ENCODE data around the gene RAD51B.
"Not testable (repeated sequence)": the region's sequence is repeated elsewhere in the genome, so short reads cannot be mapped to it uniquely, and the experiment has no call there.

Gene RAD51B

DNA sequence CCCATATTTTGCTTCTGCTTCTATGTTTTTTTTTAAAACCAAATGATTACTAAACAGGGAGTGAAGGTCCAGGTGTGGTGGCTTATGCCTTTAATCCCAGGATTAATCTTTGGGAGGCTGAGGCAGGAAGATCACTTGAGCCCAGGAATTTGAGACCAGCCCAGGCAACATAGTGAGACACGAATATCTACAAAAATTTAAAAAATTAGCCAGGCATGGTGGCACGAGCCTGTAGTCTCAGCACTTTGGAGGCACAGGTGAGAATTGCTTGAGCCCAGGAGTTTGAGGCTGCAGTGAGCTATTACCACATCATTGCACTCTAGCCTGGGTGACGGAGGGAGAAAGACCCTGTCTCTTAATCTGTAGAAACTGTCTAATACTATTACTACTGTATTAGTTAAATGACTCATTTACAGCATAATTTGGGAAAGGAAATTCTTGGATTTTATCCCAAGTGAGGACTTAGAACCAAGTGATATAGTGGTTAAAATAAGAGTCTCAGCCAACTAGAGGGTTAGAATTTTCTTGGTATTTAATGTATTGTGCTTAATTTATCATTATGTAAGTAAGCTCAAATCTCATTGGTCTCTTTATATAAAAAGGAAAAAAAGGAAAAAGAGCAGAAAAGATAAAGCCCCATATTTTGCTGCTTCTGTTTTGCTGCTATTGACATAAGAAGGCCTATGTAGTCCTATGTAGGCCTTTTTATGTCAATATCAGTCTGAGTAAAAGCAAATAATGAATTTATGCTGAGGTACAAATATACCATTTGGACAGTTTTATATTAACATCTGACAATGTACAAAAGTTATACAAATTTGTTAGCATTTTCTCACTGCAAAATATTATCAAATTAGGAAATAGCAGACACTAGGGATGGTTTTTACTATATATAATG, 163.4 kb downstream of the RAD51B start:
- DNase-seq (ENCODE audit: low read depth in 2 of 2) = no peak

DNA sequence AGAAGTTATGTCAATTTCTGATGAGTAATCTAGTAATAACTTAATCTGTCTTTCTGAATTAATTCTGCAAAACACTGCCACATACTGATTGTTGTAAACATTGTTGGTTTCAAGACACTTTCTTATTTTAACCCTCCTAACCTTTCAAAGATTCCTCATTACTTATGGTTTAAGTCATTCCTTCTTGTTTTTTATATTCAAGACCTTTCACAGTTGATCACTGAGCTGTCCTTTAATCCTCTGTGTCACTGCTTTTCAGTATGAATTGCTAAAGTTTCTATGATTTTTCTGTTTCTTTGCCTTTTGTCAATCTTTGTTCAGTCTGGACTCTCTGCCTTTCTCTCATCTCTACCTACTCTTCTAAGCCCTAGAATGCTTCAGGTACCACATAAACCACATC, 164.7 kb downstream of the RAD51B start:
- no peak for DNase-seq (ENCODE audit: low read depth in 2 of 2)

DNA sequence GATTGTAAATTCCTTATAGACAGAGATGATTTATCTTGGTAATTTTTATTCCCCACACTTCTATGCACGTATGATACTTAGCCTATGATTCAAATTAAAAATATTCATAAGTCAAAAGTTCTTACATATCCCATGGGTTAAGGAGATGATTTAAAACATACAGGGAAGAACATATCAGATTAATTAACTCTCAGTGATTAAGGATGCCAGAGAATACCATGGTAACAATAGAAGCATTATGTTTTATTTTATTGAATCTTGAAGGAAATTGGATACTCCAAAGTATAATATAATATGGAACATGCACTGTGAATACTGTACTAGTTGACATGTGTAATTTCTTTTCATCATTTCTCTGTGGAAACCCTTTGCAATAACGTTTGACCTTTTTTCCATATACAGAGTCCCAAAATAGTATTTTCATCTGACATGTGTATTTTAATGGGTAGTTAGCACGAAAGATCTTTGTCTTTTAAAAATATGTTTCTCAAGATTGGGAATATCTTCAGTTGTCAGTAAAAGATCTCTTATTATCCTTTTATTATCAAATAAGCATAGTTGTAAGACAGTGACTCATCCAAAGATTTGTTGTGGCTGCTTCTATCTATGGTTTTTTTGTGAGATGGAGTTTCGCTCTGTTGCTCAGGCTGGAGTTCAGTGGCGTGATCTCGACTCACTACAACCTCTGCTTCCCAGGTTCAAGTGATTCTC, 166.7 kb downstream of the RAD51B start:
- no peak for DNase-seq (ENCODE audit: low read depth in 2 of 2)

DNA sequence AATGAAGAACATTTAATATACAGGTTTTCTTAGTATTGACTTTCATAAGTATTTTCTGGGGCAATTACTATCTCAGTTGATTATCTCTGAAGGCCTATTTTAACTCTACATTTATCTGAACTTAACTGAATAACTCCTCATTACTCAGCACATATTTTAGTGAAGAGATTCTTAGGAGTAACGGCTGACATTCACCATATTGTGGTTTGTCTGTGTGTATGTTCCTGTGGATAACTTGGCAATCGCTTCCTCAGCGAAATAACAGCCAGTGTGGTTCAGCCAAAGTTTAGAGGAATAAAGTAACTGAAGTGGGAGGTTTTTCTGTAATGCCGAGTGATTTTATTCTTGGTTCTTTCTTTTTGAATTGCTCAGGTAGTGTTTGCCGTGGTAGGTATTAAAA, 168.0 kb downstream of the RAD51B start:
- DNase-seq (ENCODE audit: low read depth in 2 of 2) = no peak

DNA sequence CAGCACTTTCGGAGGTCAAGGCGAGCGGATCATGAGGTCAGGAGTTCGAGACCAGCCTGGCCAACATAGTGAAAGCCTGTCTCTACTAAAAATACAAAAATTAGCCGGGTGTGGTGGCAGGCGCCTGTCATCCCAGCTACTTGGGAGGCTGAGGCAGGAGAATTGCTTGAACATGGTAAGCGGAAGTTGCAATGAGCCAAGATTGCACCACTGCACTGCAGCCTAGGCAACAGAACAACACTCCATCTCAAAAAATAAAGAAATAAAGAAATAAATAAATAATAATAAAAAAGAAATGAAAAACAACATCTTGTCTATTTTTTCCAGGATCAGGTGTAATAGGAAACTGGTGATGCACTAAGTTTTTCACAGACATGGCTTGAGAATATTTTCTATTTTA, 168.6 kb downstream of the RAD51B start:
- not testable (repeated sequence) for DNase-seq (ENCODE audit: low read depth in 2 of 2)

DNA sequence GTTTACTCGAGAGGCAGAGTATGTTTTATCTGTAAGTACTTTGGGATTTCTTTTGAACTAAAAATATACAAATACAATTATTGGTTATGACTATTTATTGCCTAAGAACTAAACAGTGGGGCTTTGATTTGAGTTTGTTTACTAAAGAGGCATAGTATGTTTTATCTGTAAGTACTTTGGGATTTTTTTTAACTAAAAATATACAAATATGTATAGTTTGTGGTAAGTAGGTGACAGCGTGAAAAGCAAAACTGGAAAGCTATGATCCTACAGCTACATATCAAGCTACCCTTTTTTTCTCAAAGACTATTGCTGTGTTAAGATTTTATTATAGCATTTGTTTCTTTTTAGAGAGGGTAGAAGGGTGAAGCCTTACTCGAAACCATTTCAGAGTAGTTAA, 171.0 kb downstream of the RAD51B start:
- DNase-seq (ENCODE audit: low read depth in 2 of 2) = no peak

DNA sequence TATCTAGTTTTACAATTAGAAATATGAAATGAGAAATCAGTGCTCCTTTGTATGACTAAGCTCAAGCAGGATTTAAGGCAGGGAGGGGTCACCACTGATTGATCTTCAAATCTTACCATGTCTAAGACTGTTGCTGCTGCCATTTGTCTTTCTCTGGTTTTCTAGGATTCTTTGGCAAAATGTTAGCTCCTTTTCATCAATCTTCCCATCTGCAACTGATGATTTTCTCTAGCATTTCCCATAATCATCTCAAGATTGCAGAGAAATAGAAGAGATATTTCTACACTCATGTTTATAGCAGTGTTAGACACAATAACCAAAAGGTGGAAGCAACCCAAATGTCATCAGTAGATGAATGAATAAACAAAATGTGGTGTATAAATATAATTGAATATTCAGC, 175.0 kb downstream of the RAD51B start:
- no peak for DNase-seq (ENCODE audit: low read depth in 2 of 2)

DNA sequence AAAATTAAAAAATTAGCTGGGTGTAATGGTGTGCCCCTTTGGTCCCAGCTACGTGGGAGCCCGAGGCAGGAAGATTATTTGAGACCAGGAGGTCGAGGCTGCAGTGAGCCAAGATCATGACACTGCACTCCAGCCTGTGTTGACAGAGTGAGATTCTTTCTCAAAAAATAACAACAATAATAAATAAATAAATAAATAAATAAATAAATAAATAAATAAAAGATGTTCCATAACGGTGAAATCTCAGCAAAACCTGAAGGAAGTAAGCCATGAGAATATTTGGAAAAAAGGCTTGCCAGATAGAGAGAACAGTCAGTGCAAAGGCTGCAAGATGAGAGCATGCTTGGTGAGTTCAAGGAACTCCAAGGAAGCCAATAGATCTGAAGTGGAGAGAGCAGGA, 176.7 kb downstream of the RAD51B start:
- no peak for DNase-seq (ENCODE audit: low read depth in 2 of 2)

DNA sequence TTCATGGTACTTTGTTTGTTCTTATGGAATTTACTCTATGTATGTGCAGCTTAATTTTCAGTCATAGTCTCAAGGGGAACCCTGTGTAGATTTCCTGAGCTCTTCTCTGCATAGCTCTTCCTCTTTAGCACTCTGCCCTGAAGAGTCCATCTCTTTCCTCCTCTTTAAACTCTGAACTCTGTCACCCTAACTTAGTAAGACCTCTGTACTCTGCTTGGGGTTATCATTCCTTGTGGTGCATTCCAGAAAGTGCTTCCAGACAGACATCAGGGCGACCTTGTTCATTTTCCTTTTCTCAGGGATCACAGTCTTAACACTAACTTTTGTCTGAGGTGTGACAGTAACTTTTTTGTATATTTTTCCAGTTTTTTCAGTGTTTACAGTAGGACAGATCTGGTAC, 179.3 kb downstream of the RAD51B start:
- no peak for DNase-seq (ENCODE audit: low read depth in 2 of 2)

DNA sequence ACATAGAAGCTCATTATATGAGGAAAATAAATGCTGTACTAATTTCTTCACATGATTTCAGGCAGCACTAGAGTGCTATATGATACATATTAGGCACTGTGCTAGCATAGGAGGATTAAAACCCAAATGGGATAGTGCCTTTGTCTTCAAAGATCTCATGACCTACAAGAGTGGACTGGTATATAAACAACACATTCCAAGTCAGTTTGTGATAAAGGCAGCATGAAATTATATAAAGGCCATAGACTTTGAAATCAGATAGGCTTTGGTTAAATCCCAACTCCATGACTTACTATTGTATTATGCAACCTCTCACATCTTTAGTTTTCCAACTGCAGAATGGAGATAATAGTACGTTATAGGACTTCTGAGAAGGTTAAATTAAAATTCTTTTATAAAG, 179.7 kb downstream of the RAD51B start:
- DNase-seq (ENCODE audit: low read depth in 2 of 2) = no peak

DNA sequence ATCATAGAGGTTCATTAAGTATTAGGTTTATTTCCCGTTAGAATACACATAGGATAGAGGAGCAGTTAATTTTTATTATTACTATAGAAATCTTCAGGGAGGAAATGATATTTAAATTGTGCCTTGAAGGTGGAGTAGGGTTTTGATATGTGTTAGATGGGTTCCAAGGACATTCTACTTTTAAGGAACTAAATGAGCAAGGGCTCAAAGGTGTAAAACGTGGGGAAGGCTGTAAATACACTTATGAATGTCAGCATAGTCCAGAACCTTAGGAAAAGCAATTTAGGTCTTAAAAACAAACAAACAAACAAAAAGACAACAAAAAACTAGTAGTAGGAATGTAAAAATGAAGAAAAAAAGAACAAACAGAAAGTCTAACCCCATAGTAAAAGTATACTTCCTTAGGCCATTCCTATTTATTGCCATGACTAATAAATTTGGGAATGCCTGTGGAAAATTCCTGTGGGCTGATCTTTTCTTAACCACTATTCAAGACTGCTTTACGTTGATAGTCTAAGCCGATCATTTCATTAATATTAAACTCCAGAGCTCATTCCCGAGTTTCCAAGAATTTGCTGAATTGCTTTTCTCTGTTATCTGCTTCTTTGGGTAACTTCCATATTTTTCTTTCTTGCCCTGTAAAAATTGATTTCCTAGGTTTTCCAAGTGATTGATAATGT, 180.3 kb downstream of the RAD51B start:
- no peak for DNase-seq (ENCODE audit: low read depth in 2 of 2)

DNA sequence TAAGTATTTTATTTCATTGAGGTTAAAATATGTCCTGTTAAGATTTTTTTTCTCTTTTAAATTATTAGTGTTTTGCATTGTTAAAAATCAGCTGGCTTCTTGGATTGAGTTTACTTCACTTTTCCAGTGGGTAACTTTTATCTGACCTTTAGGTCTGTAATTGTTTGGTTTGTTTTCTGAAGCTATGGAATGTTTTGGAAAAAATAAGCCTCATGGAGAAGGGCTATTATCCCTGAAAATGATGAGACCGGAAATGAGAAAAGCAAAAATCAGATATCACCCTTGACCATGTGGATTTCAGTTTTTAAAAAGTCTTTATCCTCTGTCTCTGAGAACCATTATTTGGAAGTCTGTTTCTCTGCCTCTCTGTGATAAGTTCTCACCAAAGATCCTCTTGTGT, 180.9 kb downstream of the RAD51B start:
- no peak for DNase-seq (ENCODE audit: low read depth in 2 of 2)

DNA sequence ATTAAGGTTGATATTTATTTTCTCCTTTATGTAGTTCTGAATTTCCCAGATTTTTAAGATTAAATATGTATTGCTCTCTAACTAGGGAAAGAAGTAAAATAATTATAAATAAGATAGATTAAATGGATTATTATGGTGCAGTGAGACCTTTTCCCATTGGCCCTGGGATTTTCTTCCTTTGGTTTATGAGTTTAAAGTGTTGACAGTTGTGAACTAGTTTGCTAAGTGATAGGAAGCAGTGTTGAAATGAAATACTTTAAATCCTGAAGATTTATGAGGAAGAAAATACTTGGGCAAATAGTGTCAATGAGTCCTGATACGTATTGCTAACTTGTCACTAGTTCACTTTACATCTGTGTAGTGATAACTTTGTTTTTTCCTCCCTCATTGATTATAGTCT, 188.9 kb downstream of the RAD51B start:
- no peak for DNase-seq (ENCODE audit: low read depth in 2 of 2)

DNA sequence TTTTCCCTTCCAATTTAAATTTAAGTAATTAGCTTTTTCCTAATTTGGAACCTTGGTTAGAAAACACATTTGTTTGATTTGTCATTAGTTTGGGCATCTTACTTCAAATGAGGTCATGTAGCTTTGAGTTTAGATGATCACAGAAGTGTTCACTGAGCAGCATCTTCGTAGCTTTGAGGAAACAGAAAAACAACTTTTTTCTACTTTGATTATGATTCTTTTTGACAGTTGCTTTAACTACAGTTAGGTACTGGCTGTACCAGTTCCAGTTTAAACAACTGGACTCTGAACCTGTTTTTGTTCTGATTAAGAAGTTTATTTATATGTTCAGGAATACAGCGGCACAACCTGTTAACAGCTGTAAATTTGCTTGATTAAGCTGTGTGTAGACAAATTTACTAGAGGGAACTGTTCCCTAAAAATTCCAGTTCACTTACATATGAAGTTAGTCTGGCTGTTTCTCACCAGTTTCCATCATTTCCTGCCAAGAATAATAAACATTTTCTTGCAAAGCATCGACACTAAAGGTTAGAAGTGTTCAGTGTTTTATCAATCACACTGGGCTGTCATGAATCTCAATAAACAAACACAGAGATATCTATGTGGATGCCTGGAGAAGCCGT, 191.9 kb downstream of the RAD51B start:
- no peak for DNase-seq (ENCODE audit: low read depth in 2 of 2)

DNA sequence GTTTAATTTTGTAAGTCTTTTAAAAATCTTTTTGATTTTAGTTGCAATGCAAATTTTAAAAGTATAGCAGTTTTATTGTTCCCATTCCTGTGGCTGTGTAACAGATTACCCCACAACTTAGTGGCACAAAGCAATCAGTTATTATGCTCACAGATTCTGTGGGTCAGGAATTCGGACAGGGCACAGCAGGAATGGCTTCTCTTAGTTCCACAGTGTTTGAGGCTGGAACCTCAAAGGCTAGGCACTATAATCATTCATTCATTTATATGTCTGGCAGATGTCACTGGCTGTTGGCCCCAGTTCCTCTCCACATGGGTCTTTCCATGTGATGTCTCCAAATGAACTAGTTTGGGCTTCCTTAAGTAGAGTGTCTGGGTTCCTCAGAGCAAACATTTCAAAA, 193.3 kb downstream of the RAD51B start:
- no peak for DNase-seq (ENCODE audit: low read depth in 2 of 2)

DNA sequence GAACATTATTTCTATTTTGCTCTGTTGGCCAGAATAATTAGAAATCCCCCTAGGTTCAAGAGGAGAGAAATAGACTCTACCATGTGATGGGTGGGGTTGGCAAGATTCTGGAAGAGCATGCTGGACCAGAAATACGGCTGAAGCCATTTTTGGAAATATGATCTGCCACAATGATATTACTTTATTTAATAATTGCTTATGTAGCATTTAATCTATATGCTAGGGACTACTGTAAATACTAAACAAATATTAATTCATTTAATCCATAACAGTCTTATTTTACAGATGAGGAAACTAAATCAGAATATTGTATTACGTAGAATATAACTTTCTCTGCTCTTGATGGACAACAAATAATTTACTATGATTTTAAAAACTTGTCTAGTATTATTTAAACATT, 193.7 kb downstream of the RAD51B start:
- no peak for DNase-seq (ENCODE audit: low read depth in 2 of 2)

DNA sequence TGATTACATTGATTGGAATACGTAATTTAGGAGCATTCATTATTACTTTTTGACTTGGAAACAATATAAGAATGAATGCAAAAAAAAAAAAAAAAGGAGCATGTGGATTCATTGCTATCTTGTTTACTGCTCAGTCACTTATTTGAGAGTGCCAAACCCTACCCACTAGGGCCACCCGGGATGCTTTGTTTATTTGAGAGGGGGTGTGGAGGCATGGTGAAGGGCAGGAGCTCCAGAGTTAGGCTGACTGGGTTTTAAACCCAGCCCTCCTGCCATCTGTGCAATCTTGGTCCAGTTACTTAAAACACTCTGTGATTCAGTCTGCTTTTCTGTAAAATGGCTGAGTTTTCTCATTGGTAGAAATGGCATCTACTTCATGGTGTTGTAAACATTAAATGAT, 195.2 kb downstream of the RAD51B start:
- DNase-seq (ENCODE audit: low read depth in 2 of 2) = no peak

DNA sequence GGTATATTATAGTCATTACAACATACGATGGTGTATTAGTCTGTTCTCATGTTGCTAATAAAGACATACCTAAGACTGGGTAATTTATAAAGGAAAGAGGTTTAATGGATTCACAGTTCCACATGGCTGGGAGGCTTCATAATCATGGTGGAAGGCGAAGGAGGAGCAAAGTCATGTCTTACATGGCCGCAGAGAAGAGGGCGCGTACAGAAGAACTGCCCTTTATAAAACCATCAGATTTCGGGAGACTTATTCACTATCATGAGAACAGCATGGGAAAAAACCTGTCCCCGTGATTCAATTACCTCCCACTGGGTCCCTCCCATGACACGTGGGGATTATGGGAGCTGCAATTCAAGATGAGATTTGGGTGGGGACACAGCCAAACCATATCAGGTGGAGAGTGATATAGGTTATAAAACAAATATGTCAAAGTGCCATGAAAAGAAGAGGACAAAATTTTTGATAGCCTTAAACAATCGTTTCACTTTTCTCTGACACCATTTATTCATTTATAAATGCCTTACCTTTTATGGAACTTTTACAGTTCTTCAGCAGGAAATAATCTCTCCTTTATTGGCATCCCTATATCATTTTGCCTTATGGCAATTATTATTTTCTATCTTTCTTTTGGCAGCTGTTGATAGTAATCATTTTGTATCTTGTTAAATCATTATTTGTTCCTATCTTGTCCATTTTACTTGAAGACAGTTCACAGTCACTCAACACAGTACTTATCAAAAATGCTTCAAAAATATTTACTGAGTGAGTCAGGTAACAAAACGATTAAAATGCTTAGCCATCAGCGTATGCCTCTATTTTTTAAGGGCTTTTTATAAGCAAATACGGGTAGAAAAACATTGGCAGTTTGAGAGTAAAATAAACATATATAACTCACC, 196.0 kb downstream of the RAD51B start:
- DNase-seq (ENCODE audit: low read depth in 2 of 2) = no peak

DNA sequence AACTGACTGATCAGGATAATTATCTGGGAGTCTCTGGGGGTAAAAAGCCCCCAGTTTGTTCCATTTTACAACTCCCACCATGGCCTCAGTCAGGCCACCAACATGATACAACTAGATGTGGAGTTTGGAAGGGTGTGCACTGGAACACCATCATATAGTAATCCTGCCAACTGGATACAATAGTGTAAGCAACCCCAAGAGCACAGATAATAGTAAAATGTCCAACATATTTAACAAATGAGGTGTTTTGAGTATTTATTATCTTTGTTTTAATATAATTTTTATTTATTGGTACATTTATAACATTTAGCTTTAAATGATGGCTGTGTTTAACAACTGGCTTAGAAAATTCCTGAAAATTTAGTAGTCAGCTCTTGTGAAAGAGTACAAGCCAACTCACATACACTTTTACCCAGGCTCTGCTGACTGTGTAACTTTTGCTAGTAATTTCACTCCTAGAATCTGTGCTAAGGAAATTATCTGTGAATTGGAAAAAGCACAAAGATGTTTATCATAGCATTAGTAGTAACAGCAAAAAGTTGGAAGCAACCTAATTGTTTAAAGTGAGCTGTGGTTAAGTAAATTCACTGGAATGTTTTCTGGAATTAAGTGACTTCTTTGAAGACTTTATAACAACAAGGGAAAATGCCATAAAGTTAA, 196.8 kb downstream of the RAD51B start:
- DNase-seq (ENCODE audit: low read depth in 2 of 2) = no peak

DNA sequence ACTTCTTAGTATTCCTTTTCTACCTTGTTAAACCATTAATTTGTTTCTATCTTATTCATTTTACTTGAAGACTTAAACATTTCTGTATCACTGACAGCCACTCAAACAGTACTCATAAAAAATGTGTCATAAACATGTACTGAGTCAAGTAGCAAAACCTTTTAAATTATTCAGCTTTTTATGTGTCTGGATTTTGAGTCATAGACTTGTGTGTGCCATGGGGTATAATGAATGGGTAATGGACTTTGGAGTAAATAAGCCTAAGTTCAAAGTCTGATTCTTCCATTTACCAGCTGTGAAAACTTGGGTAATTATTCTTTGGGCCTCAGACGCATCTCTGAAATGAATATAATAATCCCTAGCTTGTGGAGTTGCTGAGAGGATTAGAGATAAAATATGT, 199.0 kb downstream of the RAD51B start:
- no peak for DNase-seq (ENCODE audit: low read depth in 2 of 2)

DNA sequence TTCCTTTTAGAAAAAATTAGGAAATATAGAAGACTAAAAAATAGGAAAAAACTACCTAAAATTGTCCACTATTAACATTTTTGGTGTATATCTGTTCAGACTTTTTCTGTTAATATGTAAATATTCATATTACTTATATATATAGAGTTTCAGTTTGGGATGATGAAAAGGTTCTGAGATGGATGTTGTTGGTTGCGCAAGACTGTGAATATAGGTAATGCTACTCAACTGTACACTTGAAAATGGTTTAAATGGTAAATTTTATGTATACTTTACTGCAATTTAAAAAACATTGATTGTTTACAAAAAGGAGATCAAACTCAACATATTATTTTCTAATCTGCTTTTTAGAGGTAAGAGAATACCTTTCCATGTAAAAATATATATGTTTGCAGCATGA, 200.9 kb downstream of the RAD51B start:
- DNase-seq (ENCODE audit: low read depth in 2 of 2) = no peak
